Measurements from ENCODE around the gene TCIRG1.

The TCIRG1 gene

DNA sequence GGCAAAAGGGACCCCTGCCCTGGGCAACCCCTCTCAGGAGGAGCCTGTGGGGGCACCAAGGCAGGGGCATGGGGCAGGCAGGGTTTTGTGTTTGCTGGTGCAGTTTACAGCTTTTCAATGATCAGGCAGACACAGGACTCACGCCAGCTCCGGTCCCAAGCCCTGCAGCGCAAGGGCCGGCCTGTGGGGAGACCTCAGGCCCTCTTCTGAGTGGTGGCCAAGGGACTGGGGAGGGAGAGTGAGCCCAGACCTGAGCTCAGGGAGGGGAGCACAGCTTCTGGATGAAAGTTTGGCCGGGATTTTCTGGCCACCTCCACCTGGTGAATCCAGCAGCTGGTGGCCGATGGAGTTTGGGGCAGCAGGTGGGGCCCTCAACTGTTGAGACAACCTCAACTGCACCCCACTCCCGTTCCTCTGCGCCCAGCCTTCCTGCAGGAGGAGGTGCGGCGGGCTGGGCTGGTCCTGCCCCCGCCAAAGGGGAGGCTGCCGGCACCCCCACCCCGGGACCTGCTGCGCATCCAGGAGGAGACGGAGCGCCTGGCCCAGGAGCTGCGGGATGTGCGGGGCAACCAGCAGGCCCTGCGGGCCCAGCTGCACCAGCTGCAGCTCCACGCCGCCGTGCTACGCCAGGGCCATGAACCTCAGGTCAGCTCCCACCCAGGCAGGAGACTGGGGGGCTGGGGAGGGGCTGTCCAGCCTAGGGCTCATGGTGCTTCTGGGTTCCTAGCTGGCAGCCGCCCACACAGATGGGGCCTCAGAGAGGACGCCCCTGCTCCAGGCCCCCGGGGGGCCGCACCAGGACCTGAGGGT, 3.6 kb downstream of the TCIRG1 start:
- Histone ChIP-seq H3K27ac (ENCODE audit: low read depth, low read length) (no peak overlapping the region), H3K9ac (ENCODE audit: low read length) (no peak overlapping the region), H3K27me3 (ENCODE audit: control insufficient read depth, insufficient read depth, low read length) (no peaks in the 10 kb centered on the region), H3K36me3 (ENCODE audit: control insufficient read depth, insufficient read depth, low read length) (peaks cover 10% of the 10 kb centered on the region), H3K9me3 (ENCODE audit: control insufficient read depth, insufficient read depth, low read depth, low read length) (no peaks in the 10 kb centered on the region), H3K4me1 (ENCODE audit: control insufficient read depth, insufficient read depth, low read length) (peaks cover 34% of the 10 kb centered on the region), H3K4me3 (ENCODE audit: low read depth, low read length) (no peak overlapping the region)

DNA sequence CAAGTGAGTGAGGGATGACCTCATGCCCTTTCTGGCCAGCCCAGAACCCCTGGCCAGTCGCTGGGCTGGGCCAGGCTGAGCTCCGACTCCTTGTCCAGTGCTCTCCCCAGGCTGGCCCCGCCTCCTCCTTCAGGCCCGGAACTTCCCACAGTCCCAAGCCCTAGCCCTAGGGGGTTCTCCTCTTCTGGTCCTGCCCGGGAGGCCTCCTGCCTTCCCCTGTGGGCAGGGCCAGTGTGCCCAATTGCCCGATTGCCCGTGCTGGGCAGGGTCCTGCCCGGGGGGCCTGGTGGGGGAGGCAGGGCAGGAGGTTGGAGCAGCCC, 4.2 kb downstream of the TCIRG1 start:
- Histone ChIP-seq H3K9ac (ENCODE audit: low read length) (no peak overlapping the region), H3K9me3 (ENCODE audit: control insufficient read depth, insufficient read depth, low read depth, low read length) (no peaks in the 10 kb centered on the region), H3K36me3 (ENCODE audit: control insufficient read depth, insufficient read depth, low read length) (peaks cover 10% of the 10 kb centered on the region), H3K4me1 (ENCODE audit: control insufficient read depth, insufficient read depth, low read length) (peaks cover 31% of the 10 kb centered on the region), H3K27me3 (ENCODE audit: control insufficient read depth, insufficient read depth, low read length) (no peaks in the 10 kb centered on the region), H3K4me3 (ENCODE audit: low read depth, low read length) (no peak overlapping the region), H3K27ac (ENCODE audit: low read depth, low read length) (no peak overlapping the region)

DNA sequence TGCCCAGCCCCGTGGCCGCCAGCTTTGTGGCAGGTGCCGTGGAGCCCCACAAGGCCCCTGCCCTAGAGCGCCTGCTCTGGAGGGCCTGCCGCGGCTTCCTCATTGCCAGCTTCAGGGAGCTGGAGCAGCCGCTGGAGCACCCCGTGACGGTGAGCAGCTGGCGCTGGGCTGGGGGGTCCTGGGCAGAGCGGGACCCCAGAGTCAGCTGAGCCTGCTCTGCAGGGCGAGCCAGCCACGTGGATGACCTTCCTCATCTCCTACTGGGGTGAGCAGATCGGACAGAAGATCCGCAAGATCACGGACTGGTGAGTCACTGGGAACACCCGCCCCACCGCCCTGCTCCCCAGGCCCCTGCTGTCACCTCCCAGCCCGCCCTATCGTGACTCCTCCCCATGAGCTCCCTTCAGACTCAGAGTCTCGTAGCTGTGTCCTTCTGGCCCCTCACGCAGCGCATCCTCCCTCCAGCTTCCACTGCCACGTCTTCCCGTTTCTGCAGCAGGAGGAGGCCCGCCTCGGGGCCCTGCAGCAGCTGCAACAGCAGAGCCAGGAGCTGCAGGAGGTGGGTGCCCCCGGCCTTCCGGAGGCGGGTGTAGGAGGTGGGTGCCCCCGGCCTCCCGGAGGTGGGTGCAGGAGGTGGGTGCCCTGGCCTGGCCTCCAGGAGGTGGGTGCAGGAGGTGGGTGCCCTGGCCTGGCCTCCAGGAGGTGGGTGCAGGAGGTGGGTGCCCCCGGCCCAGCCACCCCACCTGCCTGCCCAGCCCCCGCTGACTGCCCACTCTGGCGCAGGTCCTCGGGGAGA, 4.7 kb downstream of the TCIRG1 start:
- H3K4me1 ChIP-seq (ENCODE audit: control insufficient read depth, insufficient read depth, low read length), result peaks cover 25% of the 10 kb centered on the region
- no peaks in the 10 kb centered on the region for H3K9me3 ChIP-seq (ENCODE audit: control insufficient read depth, insufficient read depth, low read depth, low read length)
- no peak overlapping the region for H3K4me3 ChIP-seq (ENCODE audit: low read depth, low read length)
- no peaks in the 10 kb centered on the region for H3K27me3 ChIP-seq (ENCODE audit: control insufficient read depth, insufficient read depth, low read length)
- no peak overlapping the region for H3K27ac ChIP-seq (ENCODE audit: low read depth, low read length)
- H3K36me3 ChIP-seq (ENCODE audit: control insufficient read depth, insufficient read depth, low read length), result peaks cover 10% of the 10 kb centered on the region
- no peak overlapping the region for H3K9ac ChIP-seq (ENCODE audit: low read length)

DNA sequence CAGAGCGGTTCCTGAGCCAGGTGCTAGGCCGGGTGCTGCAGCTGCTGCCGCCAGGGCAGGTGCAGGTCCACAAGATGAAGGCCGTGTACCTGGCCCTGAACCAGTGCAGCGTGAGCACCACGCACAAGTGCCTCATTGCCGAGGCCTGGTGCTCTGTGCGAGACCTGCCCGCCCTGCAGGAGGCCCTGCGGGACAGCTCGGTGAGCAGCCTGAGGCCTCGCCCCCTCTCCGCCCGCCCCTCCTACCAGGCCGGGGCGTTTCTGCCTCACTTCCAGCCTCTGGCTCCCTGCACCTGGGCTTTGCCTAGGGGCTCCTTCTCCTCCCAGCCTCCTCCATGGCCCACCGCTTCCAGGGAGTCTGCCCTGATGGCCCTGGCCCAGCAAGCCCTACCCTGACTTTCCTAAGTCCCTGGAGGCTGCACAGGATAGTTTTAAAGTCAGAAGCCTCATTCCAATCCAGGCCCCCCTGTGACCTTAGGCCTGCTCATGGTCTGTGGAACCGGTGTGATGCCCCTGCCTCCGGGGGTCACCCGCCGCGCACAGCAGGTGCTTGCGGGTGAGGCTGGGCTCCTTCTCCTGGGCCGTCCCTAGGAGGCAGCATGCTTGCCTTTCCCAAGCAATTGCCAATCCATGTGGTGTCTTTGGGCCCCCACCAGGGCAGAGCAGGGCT, 5.5 kb downstream of the TCIRG1 start:
- peaks cover 10% of the 10 kb centered on the region for H3K36me3 ChIP-seq (ENCODE audit: control insufficient read depth, insufficient read depth, low read length)
- no peak overlapping the region for H3K4me3 ChIP-seq (ENCODE audit: low read depth, low read length)
- peaks cover 23% of the 10 kb centered on the region for H3K4me1 ChIP-seq (ENCODE audit: control insufficient read depth, insufficient read depth, low read length)
- no peak overlapping the region for H3K27ac ChIP-seq (ENCODE audit: low read depth, low read length)
- no peaks in the 10 kb centered on the region for H3K27me3 ChIP-seq (ENCODE audit: control insufficient read depth, insufficient read depth, low read length)
- no peak overlapping the region for H3K9ac ChIP-seq (ENCODE audit: low read length)
- no peaks in the 10 kb centered on the region for H3K9me3 ChIP-seq (ENCODE audit: control insufficient read depth, insufficient read depth, low read depth, low read length)

DNA sequence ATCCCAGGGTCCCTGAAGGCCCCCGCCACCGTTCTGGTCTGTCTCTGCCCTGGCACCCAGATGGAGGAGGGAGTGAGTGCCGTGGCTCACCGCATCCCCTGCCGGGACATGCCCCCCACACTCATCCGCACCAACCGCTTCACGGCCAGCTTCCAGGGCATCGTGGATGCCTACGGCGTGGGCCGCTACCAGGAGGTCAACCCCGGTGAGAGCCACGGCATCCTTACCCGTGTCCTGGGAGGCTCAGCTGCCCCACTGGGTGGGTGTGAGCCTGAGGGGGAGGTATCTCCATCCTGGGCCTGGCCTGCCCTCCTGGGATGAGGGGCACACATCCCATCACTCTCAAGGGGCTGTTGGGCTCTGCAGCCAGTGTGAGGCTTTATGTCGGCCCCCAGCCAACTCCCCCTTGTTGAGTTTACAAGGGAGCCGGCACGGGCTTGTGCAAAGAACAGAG, 6.1 kb downstream of the TCIRG1 start:
- peaks cover 10% of the 10 kb centered on the region for H3K36me3 ChIP-seq (ENCODE audit: control insufficient read depth, insufficient read depth, low read length)
- no peaks in the 10 kb centered on the region for H3K27me3 ChIP-seq (ENCODE audit: control insufficient read depth, insufficient read depth, low read length)
- no peak overlapping the region for H3K27ac ChIP-seq (ENCODE audit: low read depth, low read length)
- peaks cover 20% of the 10 kb centered on the region for H3K4me1 ChIP-seq (ENCODE audit: control insufficient read depth, insufficient read depth, low read length)
- no peak overlapping the region for H3K4me3 ChIP-seq (ENCODE audit: low read depth, low read length)
- H3K9ac ChIP-seq (ENCODE audit: low read length), result no peak overlapping the region
- no peaks in the 10 kb centered on the region for H3K9me3 ChIP-seq (ENCODE audit: control insufficient read depth, insufficient read depth, low read depth, low read length)

DNA sequence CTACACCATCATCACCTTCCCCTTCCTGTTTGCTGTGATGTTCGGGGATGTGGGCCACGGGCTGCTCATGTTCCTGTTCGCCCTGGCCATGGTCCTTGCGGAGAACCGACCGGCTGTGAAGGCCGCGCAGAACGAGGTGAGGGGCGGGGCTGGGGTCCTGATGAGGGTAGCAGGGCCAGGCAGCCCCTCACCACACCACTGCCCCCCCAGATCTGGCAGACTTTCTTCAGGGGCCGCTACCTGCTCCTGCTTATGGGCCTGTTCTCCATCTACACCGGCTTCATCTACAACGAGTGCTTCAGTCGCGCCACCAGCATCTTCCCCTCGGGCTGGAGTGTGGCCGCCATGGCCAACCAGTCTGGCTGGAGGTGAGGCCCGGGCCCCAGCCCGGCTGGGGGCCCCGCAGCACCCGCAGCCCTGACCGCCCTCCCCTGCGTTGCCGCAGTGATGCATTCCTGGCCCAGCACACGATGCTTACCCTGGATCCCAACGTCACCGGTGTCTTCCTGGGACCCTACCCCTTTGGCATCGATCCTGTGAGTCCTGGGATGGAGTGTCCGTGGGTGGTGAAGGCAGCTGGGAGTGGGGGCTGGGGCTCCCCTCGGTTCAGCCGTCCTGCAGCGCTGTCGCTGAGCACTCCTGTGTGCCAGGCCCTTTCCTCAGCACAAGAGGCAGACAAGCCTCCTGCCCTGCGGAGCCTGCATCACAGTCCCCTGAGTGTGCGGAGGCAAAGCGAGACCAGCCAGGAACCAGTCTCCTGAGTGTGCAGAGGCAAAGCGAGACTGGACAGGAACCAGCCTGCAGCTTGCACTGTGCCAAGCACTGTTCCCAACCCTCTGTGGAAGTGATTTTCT, 8.8 kb downstream of the TCIRG1 start:
- no peak overlapping the region for H3K27ac ChIP-seq (ENCODE audit: low read depth, low read length)
- H3K9me3 ChIP-seq (ENCODE audit: control insufficient read depth, insufficient read depth, low read depth, low read length), result no peaks in the 10 kb centered on the region
- peaks cover 10% of the 10 kb centered on the region; the same call in 1 of the 2 replicates for H3K4me1 ChIP-seq (ENCODE audit: control insufficient read depth, insufficient read depth, low read length)
- H3K9ac ChIP-seq (ENCODE audit: low read length), result no peak overlapping the region
- peaks cover 23% of the 10 kb centered on the region for H3K36me3 ChIP-seq (ENCODE audit: control insufficient read depth, insufficient read depth, low read length)
- no peaks in the 10 kb centered on the region for H3K27me3 ChIP-seq (ENCODE audit: control insufficient read depth, insufficient read depth, low read length)
- no peak overlapping the region for H3K4me3 ChIP-seq (ENCODE audit: low read depth, low read length)

DNA sequence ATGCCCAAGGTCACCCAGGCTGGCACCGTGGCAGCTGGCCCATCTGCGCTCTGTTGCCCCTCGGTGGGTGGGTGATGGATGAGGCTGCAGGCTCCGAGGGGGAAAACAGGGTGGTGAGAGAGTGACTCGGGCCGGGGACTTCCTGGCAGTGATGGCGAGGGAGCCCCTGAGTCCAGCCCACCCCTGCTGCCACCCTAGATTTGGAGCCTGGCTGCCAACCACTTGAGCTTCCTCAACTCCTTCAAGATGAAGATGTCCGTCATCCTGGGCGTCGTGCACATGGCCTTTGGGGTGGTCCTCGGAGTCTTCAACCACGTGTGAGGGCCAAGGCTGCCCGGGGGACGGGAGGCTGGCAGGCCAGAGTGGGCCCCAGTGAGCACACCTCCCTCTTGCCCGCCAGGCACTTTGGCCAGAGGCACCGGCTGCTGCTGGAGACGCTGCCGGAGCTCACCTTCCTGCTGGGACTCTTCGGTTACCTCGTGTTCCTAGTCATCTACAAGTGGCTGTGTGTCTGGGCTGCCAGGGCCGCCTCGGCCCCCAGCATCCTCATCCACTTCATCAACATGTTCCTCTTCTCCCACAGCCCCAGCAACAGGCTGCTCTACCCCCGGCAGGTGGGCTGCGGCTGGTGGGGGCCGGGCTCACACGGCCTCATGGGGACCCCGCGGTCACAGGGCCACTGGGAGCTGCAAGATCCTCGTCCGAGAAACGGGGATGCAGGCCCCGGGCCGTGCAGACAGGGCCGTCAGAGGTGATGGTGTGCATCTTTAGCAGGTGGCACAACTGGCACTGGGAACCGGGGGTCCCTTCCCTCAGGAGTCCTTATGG, 10.1 kb downstream of the TCIRG1 start:
- H3K36me3 ChIP-seq (ENCODE audit: control insufficient read depth, insufficient read depth, low read length), result peaks cover 35% of the 10 kb centered on the region
- H3K9ac ChIP-seq (ENCODE audit: low read length), result no peak overlapping the region
- H3K27ac ChIP-seq (ENCODE audit: low read depth, low read length), result no peak overlapping the region

DNA sequence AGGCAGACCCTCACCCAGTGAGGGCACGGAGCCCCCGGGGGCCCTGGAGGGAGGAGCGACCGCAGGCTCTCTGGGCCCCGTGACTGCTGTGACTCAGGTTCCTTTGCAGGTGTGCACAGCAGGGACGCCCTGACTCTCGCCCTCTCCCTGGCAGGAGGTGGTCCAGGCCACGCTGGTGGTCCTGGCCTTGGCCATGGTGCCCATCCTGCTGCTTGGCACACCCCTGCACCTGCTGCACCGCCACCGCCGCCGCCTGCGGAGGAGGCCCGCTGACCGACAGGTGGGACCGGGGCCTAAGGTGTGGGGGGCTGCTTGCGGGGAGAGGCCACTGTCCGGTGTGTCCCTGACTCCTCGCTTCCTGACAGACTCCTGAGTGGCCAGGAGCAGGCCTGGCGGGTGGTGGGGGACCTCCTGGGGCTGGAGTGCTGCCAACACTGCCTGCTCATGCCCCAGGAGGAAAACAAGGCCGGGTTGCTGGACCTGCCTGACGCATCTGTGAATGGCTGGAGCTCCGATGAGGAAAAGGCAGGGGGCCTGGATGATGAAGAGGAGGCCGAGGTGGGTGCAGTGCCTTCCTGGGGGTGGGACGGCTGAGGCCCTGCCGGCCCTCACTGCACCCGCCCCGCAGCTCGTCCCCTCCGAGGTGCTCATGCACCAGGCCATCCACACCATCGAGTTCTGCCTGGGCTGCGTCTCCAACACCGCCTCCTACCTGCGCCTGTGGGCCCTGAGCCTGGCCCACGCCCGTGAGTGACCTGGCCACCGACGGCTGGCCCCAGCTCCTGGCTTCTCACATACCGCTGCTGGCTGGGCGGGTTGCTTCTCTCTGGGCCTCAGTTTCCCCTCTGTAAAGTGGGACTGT, 10.9 kb downstream of the TCIRG1 start:
- H3K27me3 ChIP-seq (ENCODE audit: control insufficient read depth, insufficient read depth, low read length), result no peaks in the 10 kb centered on the region
- no peaks in the 10 kb centered on the region for H3K4me1 ChIP-seq (ENCODE audit: control insufficient read depth, insufficient read depth, low read length)
- H3K4me3 ChIP-seq (ENCODE audit: low read depth, low read length), result no peak overlapping the region
- H3K27ac ChIP-seq (ENCODE audit: low read depth, low read length), result no peak overlapping the region
- H3K36me3 ChIP-seq (ENCODE audit: control insufficient read depth, insufficient read depth, low read length), result peaks cover 41% of the 10 kb centered on the region
- no peaks in the 10 kb centered on the region for H3K9me3 ChIP-seq (ENCODE audit: control insufficient read depth, insufficient read depth, low read depth, low read length)
- H3K9ac ChIP-seq (ENCODE audit: low read length), result no peak overlapping the region

More for the DNA sequence above, 10.1 kb downstream of the TCIRG1 start:
- Histone ChIP-seq H3K9me3 (ENCODE audit: control insufficient read depth, insufficient read depth, low read depth, low read length) (no peaks in the 10 kb centered on the region), H3K4me1 (ENCODE audit: control insufficient read depth, insufficient read depth, low read length) (peaks cover 5% of the 10 kb centered on the region; the same call in 1 of the 2 replicates), H3K4me3 (ENCODE audit: low read depth, low read length) (no peak overlapping the region), H3K27me3 (ENCODE audit: control insufficient read depth, insufficient read depth, low read length) (no peaks in the 10 kb centered on the region)

DNA sequence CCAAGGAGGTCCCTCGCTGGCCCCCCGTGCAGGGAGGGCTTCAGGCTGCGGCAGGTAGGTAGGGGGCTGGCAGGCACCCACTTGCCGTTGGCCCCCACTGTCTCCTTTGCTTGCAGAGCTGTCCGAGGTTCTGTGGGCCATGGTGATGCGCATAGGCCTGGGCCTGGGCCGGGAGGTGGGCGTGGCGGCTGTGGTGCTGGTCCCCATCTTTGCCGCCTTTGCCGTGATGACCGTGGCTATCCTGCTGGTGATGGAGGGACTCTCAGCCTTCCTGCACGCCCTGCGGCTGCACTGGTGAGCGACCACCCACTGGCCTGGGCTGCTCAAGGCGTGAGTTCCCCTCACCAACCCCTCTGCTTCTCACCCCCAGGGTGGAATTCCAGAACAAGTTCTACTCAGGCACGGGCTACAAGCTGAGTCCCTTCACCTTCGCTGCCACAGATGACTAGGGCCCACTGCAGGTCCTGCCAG, 11.6 kb downstream of the TCIRG1 start:
- no peak overlapping the region for H3K9ac ChIP-seq (ENCODE audit: low read length)
- H3K27me3 ChIP-seq (ENCODE audit: control insufficient read depth, insufficient read depth, low read length), result no peaks in the 10 kb centered on the region
- H3K4me1 ChIP-seq (ENCODE audit: control insufficient read depth, insufficient read depth, low read length), result no peaks in the 10 kb centered on the region
- H3K27ac ChIP-seq (ENCODE audit: low read depth, low read length), result no peak overlapping the region
- H3K4me3 ChIP-seq (ENCODE audit: low read depth, low read length), result no peak overlapping the region
- no peaks in the 10 kb centered on the region for H3K9me3 ChIP-seq (ENCODE audit: control insufficient read depth, insufficient read depth, low read depth, low read length)
- H3K36me3 ChIP-seq (ENCODE audit: control insufficient read depth, insufficient read depth, low read length), result peaks cover 39% of the 10 kb centered on the region
